Right lung (tissue), 5 donors: ENCODE results near the gene BTBD6. TPM values are rescaled to one million over a fixed set of nuclear protein-coding genes. Genes with fewer than 3 reads are reported as not detected.
"Not testable (repeated sequence)": the region's sequence is repeated elsewhere in the genome, so short reads cannot be mapped to it uniquely, and the experiment has no call there.

Experiments
- DNase-seq, 2 donors: peaks; one replicate each; pipeline ENCODE4 v3.0.0-alpha.2; 2013
- polyA plus RNA-seq, 5 donors: library from polyadenylated mRNA; unstranded; fragments of 120-200 nt; gene quantifications; one replicate each; pipeline versions ENCODE4 v1.2.1 to v1.2.3, GENCODE V29; 2013; ENCODE audit warnings: inconsistent platforms in 1 of 5, low replicate concordance in 1 of 5; ENCODE audit not compliant: insufficient read length in 5 of 5, insufficient read depth in 1 of 5

The BTBD6 gene
- polyA plus RNA-seq, 5 donors, result 29.8 to 47.8 (median 37.3) TPM

DNA sequence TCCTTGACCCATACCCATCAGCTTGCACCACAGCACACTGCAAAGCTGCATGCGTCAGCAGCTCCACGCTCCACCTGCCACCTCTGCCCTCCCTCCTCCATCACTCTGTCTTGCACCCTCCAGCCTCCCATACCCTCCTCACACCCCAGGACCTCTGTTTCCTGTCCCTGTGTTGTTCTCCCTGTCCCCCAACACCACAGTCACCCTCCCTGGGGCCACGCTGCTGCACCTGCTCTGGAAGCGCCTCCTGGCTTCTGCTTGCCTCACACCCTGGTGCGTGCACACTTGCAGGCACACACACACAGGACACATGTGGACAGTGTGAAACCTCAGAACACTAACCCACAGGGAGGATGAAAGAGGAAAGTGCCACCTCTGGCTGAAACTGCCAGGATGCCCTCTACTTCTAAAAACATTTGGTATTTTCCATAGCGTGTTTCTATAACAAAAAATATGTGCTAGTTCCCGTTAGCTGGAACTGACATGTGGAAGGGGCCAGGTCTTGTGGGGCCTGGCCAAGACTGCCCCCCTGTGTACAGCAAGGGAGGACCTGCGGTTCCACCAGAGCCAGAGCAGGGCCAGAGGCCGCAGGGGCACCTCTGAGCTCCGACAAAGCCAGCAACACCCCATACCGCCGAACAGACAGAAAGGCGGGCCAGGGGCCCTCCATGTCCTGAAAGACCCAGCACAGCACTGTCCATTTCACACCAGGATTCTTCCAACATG, 42.5 kb downstream of the BTBD6 start:
- no peak for DNase-seq

DNA sequence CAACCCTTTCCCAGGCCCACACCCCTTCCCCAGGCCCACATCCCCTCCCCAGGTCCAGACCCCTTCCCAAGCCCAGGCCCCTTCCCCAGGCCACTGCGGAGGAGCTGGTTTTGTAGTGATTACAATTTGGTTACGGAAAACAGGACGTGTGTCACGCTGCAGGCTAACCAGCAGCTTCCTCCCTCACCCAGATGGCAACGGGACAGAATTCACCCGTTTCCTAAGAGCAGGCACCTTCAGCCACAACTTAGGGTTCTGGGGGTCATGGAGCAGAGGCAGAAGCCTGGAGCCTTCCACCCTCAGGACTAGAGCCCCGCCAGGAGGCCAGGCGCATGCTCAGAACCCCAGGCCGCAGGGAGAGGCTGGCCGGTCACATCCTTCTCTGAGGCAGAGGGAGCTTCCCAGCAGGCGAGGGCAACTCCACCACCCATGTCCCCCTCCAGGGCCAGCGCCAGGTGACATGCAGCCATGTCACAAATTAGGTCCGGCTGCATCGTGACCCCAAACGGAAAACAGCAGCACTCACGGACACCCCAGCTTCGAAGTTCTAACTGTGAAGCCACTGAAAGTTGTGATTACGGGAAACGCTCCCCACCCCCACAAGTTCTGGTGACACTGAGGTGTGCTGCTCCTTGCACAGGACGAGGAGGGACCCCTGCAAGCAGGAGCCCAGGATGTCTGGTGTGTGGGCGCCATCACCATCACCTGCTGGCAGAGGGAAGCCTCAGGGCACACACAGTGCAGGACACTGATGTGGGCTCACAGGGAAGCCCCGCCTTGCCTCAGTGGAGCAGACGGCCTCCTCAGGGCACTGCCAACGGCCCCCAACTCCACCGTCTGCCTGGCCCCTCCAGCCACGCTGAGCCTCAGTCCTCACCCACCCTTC, 44.7 kb downstream of the BTBD6 start:
- DNase-seq, result no peak

DNA sequence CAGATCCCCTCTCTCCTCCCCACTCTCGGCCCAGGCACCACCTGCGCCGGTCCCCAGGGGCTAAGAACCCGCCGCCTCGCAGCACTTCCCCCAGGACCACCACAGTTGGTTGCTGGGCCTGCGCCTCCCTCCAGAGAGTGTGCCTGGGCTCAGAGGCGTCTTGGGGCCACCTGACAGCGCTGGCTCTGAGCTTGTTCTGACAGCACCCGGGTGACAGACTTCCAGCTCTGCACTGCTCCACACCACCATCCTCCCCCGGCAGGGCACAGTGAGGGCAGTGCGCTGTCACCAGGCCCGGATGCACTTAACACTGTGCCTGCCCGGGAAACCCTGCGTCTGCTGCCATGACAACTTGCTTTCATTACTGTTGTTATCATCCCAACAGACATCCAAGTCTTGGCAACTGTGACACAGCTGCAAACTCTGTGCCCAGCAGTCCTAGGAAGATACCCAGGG, 45.8 kb downstream of the BTBD6 start:
- peak in 1 of 2 donors; percentile 51 for DNase-seq

DNA sequence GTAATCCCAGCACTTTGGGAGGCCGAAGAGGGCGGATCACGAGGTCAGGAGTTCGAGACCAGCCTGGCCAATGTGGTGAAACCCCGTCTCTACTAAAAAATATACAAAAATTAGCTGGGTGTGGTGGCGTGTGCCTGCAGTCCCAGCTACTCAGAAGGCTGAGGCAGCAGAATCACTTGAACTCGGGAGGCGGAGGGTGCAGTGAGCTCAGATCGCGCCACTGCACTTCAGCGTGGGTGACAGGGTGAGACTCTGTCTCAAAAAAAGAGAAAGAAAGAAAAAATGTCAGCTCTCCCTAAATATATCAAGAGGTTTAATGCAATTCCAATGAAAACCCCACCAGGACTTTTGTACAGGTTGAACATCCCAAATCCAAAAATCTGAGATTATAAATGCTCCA, 49.0 kb downstream of the BTBD6 start:
- DNase-seq, result not testable (repeated sequence)

DNA sequence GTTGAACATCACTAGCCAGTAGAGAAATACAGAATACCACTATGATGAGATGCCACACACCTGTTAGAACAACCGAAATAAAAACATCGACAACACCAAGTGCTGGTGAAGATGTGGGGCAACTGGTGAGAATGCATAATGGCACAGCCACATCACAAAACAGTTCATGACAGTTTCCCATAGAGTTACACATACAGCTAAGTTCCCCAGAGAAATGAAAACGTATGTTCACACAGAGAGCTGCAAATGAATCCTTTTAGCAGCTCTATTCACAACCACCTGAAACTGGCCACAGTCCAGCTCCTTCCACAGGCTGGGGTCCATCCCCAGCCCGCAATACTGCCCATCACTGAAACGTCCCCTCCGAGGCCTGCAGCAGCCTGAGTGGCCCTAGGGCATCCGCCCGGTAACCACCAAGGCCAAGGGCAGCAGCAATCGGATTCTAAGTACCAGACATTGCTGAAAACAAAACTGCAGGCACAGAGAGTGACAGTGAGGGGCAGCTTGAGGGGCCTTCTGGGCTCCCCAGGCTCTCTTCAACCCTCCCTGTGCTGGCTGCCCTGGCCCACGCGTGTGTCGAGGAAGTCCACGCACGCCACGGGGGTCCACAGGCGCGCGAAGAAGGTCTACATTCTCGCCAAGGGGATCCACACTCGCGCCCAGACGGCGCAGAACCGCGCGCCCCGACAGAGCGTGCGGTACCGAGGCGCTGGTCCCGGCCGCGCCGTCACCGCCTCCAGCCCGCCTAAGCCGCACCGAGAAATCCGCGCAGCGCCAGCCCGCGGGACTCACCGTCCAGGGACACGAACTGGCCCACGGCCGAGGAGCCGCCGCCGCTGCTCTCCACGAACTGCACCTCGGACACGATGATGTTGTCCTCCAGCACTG, 51.6 kb downstream of the BTBD6 start:
- no peak for DNase-seq

Other genes with a start within 250 kb of the BTBD6 start
- 10 to 100 TPM; 18.5 to 26.6 (median 23.0) TPM for gene CDCA4, start 227.4 kb upstream of the BTBD6 start, polyA plus RNA-seq
- 1 to 10 TPM in 4 of 5 donors, under 1 TPM in 1; 0.99 to 1.9 (median 1.2) TPM for gene GPR132, start 183.1 kb upstream of the BTBD6 start, polyA plus RNA-seq
- gene JAG2, start 79.8 kb upstream of the BTBD6 start, polyA plus RNA-seq, result 10 to 100 TPM; 10.2 to 20.0 (median 11.2) TPM
- gene NUDT14, start 67.2 kb upstream of the BTBD6 start, polyA plus RNA-seq, result 10 to 100 TPM; 21.3 to 48.9 (median 28.6) TPM
- 10 to 100 TPM; 27.3 to 41.1 (median 30.5) TPM for gene BRF1, start 52.5 kb downstream of the BTBD6 start, polyA plus RNA-seq
- 10 to 100 TPM; 61.8 to 92.3 (median 77.3) TPM for gene PACS2, start 66.2 kb downstream of the BTBD6 start, polyA plus RNA-seq
- 1 to 10 TPM in 4 of 5 donors, under 1 TPM in 1; 0.96 to 3.6 (median 1.4) TPM for gene TEX22, start 150.0 kb downstream of the BTBD6 start, polyA plus RNA-seq
- gene MTA1, start 171.3 kb downstream of the BTBD6 start, polyA plus RNA-seq, result 100 to 1,000 TPM in 4 of 5 donors, 10 to 100 TPM in 1; 85.8 to 159 (median 125) TPM
- 100 to 1,000 TPM; 121 to 333 (median 174) TPM for gene CRIP2, start 226.3 kb downstream of the BTBD6 start, polyA plus RNA-seq
- gene CRIP1, start 238.4 kb downstream of the BTBD6 start, polyA plus RNA-seq, result 100 to 1,000 TPM in 2 of 5 donors, 10 to 100 TPM in 3; 68.3 to 158 (median 83.2) TPM
- gene TEDC1, start 242.7 kb downstream of the BTBD6 start, polyA plus RNA-seq, result 10 to 100 TPM in 1 of 5 donors, 1 to 10 TPM in 4; 5.6 to 11.7 (median 8.2) TPM